ENCODE data around the gene SV2B. TPM values are rescaled to one million over a fixed set of nuclear protein-coding genes. Genes with fewer than 3 reads are reported as not detected.

Gene SV2B
- total RNA-seq, 1 donor from 2014 or later: 0.60 TPM

DNA sequence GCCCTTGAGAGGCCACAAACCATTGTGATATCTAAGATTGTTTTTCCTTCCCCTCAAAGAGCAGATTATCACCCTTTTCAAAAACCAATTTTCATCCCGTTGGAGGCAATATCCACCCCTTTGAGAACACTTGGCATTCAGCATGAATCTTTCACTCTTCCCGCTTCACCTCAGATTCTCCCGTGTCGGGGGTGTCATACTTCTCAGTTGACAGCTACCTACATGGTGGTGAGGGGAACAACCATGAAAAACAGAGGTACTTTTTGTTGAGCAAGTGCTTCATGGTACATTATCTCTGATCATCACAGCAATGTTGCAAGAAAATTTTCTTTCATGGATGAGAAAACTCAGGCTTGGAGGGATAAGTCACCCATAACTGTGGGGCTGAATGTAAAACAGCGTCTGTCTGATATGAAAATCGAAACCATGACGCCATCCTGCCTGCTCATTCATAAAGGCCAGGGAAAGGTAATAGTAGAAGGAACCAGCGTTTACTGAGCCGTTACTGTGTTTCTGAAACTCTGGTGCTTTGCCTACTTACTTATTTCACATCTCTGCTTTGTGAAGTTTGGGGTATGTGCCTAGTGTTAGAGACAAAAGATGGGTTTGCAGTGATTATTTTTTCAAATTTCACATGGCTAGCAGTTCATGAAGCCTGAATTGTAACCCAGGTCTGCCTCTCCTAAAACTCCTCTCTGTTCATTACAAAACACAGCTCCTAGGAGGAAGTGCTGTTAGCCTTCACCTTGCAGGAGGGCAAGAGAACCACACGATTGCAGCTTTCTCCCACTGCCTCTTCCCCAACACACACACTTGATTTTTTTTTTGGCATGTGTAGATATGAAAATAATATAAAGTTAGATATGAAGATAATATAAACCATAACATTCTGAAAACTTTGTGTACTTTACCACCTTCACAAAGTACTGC is 35.4 kb downstream of the SV2B start:
- ATAC-seq: no peak
- no peak for DNase-seq (ENCODE audit: low spot score)

DNA sequence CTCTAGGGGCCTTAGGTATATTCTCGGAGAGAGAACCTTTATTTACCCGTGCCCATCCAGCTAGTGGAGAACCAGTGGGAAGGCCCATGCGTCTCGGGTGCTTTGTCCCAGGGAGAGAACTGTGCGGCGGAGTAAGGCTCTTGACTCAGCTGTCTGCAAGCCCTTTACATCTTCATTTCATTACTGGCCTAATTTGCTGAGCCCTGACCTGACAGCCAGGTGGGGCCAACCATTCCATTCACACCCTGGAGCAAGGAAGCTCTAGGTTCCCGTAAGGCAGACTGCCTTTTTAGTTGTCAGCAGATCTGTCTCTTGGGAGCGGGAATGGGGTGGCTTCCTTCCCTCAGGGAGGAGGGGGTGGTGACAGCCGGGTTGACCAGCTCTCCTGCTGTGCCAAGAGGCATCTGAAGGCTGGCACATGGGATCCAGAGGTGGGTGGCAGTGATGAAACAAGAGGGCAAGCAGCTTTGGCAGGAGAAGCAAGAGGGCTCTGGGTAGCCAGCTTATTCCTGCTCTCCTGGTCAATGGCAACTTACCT is 36.4 kb downstream of the SV2B start:
- no peak for DNase-seq (ENCODE audit: low spot score)
- ATAC-seq: no peak

DNA sequence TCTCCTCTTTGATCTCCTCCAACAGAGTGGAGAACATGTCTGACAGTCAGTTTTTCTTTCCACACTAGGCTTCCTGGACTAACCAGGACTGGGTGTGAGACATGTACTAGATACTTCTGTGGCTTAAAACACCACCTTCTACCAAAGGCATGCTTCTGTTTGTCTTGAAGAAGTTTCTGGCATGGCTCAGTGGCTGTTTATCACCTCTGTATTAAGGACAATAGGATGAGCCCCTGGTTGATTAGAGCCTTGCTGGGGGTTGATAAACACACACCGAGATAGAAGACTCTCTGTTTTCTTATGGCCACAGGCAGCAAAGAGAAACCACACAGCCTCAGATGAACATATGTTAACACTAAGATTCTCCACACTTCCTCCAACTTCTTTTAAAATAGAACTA is 40.5 kb downstream of the SV2B start:
- DNase-seq (ENCODE audit: low spot score) (no peak), ATAC-seq (no peak)

DNA sequence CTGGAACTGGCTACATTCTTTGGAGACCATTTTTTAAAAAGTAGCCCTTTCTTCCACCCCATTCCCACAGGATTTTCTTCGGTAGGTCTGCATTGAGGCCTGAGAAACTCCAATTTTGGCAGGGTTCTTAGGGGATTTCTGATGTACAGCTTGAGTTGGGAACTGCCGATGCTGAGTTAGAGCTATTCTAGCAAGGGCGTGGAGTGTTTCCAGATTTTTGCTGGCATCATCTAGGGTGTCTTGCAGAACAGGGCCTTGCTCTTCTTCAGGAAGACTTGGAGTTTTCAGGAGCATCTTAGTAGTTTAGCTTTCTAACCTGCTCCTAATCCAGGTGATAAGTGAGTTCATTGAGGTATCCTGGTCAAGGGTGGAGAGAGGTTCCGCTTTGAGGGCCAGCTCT is 41.0 kb downstream of the SV2B start:
- no peak for DNase-seq (ENCODE audit: low spot score)
- no peak for ATAC-seq

DNA sequence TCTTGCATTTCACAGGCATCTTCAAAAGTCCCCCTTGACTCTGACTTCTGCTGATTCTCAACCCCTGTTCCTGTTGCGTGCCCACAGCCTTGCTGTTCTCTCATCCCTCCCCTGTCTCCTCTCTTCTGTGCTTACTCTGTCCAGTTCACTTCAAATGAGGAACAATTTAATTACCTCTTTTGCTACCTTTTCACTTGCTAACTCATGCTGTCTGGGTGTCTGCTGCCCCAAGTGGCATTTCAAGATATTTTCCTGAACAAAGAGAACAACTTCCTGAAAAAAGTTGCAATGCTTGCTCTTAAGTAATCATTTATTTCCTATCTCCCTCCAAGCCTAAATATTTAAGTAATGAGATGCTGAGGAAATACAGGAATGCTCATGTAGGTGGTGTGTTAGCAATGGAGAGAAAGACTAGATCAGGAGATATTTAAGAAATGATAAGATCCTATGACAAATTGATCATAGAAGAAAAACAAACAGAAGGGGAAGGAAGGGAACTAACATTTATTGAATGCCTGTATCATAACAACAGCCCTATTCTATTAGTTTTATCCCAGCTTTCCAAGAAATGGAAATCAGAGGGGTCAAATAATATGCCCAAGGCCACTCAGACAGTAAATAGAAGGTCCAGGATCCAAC is 42.2 kb downstream of the SV2B start:
- peak; percentile 41 for ATAC-seq

DNA sequence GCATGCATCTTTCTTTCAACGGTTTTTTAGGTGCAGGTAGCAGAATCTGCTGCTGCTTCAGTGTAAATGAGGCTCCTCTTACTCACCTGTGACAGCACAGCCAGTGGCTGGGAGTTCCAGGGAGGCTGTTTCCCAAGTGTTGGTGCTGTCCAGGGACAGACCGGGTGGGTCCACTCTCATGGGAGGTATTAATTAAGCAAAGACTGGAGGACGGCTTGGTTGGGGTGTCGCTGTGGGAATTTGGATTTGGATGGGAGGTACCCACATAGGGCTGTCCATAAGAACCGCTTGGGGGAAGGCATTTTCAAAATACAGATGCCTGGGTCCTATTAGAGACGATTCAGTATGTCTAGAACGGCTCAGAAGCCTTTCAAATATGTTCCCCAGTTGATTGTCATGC is 42.9 kb downstream of the SV2B start:
- no peak for ATAC-seq

More for the DNA sequence above, 42.2 kb downstream of the SV2B start:
- DNase-seq (ENCODE audit: low spot score): no peak

DNA sequence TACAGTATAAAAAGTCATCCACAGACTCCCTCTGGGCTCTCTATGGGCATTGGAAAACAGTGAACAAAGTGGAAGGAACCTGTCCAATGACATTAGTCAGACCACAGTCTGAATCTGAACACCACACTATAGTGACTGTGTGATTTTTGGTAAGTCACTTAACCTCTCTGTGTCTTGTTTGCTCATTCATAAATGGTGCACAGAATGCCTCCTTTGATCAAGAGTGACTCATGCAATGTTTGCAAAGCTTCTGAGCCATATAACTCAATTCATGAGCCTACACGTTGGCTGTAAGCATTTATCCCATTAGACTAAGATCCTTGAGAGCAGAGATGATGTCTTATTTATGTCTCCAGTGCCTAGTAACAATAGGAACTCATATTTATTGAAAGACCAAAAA is 46.7 kb downstream of the SV2B start:
- ATAC-seq (no peak), DNase-seq (ENCODE audit: low spot score) (no peak)

More for the DNA sequence above, 42.9 kb downstream of the SV2B start:
- DNase-seq (ENCODE audit: low spot score): no peak

GRCh38 chr15:91148243-91148642 is 48.2 kb downstream of the SV2B start:
- DNase-seq (ENCODE audit: low spot score): no peak
- ATAC-seq: no peak

DNA sequence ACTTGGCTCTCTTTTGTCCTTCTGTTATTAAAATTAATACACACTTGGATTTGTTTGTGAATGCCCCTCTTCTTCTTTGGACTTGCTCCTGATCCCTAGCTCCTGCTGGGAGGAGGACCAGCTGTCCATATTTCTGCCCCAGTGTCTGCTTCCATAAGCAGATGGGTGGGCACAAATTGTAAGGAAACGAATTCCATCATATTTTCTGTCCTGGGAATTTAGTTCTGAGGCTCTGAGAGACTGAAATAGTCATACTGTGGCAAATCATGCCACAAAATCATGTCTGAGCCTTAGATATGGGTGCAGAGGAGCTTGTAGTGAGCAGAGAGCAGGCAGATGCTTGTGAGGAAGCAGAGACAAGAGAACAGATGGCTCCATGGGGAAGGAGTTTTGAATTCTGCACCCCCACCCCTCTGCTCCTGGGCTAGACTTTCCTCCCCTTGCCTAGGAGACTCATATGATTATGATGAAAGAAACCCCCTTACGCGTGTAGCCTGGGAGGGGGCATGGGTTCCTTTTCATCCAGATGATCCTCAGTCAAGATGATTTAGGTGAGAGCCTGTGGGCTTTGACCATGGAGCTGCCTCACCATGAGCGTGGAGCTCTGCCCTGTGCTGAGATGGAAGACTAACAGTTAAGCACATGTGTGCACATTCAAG is 50.6 kb downstream of the SV2B start:
- ATAC-seq (no peak), DNase-seq (ENCODE audit: low spot score) (no peak)

DNA sequence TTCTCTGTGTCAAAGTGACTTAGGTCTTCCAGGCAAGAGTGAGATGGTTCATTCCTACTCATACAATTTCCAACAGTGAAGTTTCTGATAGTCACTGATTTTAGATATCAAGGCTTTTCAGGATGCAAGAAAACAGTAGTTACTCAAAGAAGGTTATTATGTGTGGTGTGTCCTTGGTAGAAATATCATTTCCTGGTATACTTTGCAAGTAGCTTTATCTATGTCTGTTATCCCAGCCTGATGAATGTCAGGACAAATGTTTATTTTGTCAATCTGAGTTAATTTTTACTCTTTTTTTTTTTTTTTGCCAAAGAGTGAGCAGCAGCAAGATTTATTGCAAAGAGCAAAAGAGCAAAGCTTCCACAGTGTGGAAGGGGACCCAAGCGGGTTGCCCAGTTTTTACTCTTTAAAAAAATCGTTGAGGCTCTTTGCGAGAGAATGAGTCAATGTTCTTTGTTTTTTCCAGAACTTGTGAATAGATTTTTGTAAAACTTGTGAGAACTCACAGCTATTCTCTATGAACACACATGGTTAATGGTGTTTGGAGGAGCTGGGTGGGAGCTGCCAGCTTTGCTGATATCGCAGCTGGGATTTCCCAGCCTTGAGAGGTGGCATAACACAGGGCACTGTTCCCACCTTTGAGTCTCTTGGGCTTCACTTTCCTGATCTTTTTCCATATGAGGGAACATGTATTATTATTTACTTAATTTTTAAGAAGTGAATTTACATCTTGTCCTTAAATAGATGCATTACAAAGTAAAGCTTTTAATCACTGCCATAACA is 51.9 kb downstream of the SV2B start:
- no peak for ATAC-seq
- no peak for DNase-seq (ENCODE audit: low spot score)

GRCh38 chr15:91152896-91153581 is 53.0 kb downstream of the SV2B start:
- ATAC-seq (no peak), DNase-seq (ENCODE audit: low spot score) (no peak)

DNA sequence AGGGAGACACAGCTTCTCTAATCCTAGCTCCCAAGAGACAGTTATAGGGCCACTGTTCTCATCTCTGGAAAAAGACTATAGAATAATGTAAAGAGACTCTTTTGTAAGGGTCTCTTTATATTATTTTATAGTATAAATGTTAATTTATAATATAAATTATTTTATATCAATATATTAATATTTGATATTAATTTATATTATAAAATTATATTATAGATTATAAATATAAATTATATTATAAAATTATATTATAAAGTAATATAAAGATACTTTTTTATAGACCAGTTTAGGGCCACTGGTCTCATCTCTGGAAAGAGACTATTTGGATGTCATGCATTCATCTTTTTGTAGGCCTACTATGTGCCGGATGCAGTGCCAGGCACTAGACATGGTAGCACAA is 53.9 kb downstream of the SV2B start:
- DNase-seq (ENCODE audit: low spot score) (no peak), ATAC-seq (no peak)

- no peak for ATAC-seq
Observed at GRCh38 chr15:91156175-91156726, 56.2 kb downstream of the SV2B start.

GRCh38 chr15:91158415-91159394 is 58.6 kb downstream of the SV2B start:
- DNase-seq (ENCODE audit: low spot score) (no peak), ATAC-seq (no peak)

More at GRCh38 chr15:91156175-91156726, 56.2 kb downstream of the SV2B start:
- DNase-seq (ENCODE audit: low spot score): no peak

DNA sequence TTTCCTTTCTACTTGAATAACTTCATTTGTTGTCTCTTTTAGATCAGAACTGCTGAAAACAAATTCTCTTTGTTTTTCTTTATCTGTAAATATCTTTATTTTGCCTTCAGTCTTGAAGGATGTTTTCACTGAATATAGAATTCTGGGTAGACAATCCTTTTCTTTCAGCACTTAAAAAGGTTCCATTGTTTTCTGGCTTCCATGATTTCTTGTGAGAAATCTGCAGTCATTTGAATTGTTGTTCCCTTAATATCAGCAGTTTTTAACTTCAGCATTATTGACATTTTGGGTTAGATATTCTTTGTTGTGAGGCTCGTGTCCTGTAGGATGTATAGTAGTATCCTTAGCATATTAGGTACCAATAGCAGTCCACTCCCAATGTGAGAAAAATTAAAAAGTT is 65.8 kb downstream of the SV2B start:
- no peak for ATAC-seq
- no peak for DNase-seq (ENCODE audit: low spot score)

- ATAC-seq (no peak), DNase-seq (ENCODE audit: low spot score) (no peak)
Observed at GRCh38 chr15:91168457-91168856, 68.4 kb downstream of the SV2B start.

GRCh38 chr15:91171334-91171733 is 71.3 kb downstream of the SV2B start:
- ATAC-seq: no peak
- no peak for DNase-seq (ENCODE audit: low spot score)

- ATAC-seq (no peak), DNase-seq (ENCODE audit: low spot score) (no peak)
Observed at GRCh38 chr15:91182101-91182500, 82.0 kb downstream of the SV2B start.

- no peak for DNase-seq (ENCODE audit: low spot score)
- no peak for ATAC-seq
Observed at GRCh38 chr15:91183596-91183995, 83.5 kb downstream of the SV2B start.
